Left renal cortex interstitium (tissue), 4 donors: Measurements from ENCODE around the gene HLA-DOB. TPM values are rescaled to one million over a fixed set of nuclear protein-coding genes. Genes with fewer than 3 reads are reported as not detected.

Source experiments
- polyA plus RNA-seq, 4 donors: library from polyadenylated mRNA; unstranded; fragments of 120-200 nt; gene quantifications; one replicate each; pipeline ENCODE4 v1.2.1, GENCODE V29; 2013; ENCODE audit not compliant: insufficient read length in 4 of 4

The HLA-DOB gene
- polyA plus RNA-seq, 4 donors = 0.14 to 0.21 (median 0.17) TPM; not detected in 1

Other genes with a start within 250 kb of the HLA-DOB start
- 10 to 100 TPM; 23.8 to 58.8 (median 50.9) TPM for gene HLA-DRB1, start 227.2 kb downstream of the HLA-DOB start, polyA plus RNA-seq
- 1 to 10 TPM; 2.6 to 5.7 (median 3.8) TPM for gene HLA-DQA1, start 179.6 kb downstream of the HLA-DOB start, polyA plus RNA-seq
- 10 to 100 TPM in 1 of 4 donors, 1 to 10 TPM in 3; 3.8 to 11.9 (median 7.3) TPM for gene HLA-DQB1, start 150.3 kb downstream of the HLA-DOB start, polyA plus RNA-seq
- under 1 TPM in 2 of 4 donors, not detected in 2; 0.16 to 0.21 TPM for gene HLA-DQA2, start 75.6 kb downstream of the HLA-DOB start, polyA plus RNA-seq
- 1 to 10 TPM in 3 of 4 donors, not detected in 1; 1.0 to 1.6 (median 1.2) TPM for gene HLA-DQB2, start 53.5 kb downstream of the HLA-DOB start, polyA plus RNA-seq
- gene TAP2, start 21.7 kb upstream of the HLA-DOB start, polyA plus RNA-seq = 10 to 100 TPM; 12.6 to 17.4 (median 13.1) TPM
- gene PSMB8, start 27.0 kb upstream of the HLA-DOB start, polyA plus RNA-seq = 10 to 100 TPM; 17.9 to 27.3 (median 24.3) TPM
- 10 to 100 TPM in 3 of 4 donors, 1 to 10 TPM in 1; 9.2 to 11.9 (median 11.8) TPM for gene TAP1, start 36.7 kb upstream of the HLA-DOB start, polyA plus RNA-seq
- 1 to 10 TPM; 4.4 to 8.4 (median 7.7) TPM for gene PSMB9, start 37.2 kb upstream of the HLA-DOB start, polyA plus RNA-seq
- 10 to 100 TPM; 67.0 to 71.1 (median 68.7) TPM for gene HLA-DMB, start 124.0 kb upstream of the HLA-DOB start, polyA plus RNA-seq
- 10 to 100 TPM; 13.3 to 19.3 (median 16.9) TPM for gene HLA-DMA, start 136.1 kb upstream of the HLA-DOB start, polyA plus RNA-seq
- gene BRD2, start 151.6 kb upstream of the HLA-DOB start, polyA plus RNA-seq = 100 to 1,000 TPM; 272 to 341 (median 317) TPM
- 1 to 10 TPM; 4.6 to 5.4 (median 5.3) TPM for gene HLA-DOA, start 192.6 kb upstream of the HLA-DOB start, polyA plus RNA-seq